H1 (cell line): ENCODE data around the gene SPPL2A. TPM values are rescaled to one million over a fixed set of nuclear protein-coding genes. Genes with fewer than 3 reads are reported as not detected.
A peak's percentile ranks its signal among the peaks of the same experiment; 100 is the strongest.

Experiments used
- CTCF ChIA-PET: fragments of 300-600 bp; sonication (Branson Sonifier 250); formaldehyde crosslinking; loops from one replicate; lab custom pipeline; 2021; ENCODE audit not compliant: partially characterized antibody; lab: Charles Lee
- POLR2A ChIA-PET: fragments of 300-600 bp; sonication (Branson Sonifier 250); formaldehyde crosslinking; loops from one replicate; lab custom pipeline; 2021; ENCODE audit warnings: inconsistent platforms; ENCODE audit not compliant: partially characterized antibody; lab: Charles Lee
- DNase-seq, 2 experiments: peaks; one replicate each; pipeline versions ENCODE4 v3.0.0 to v3.0.0-alpha.2; 2010 to 2022; ENCODE audit warnings: low spot score in 2 of 2, low read depth in 1 of 2, mixed read lengths in 1 of 2
- FAIRE-seq: peaks from 2 replicates; lab custom pipeline; 2011; peaks lifted over from hg19 to GRCh38; lab: Jason Lieb, UNC
- H2AFZ ChIP-seq: 2 replicates; pipeline ENCODE4 v1.8.1; 2012; ENCODE audit warnings: low read length, inconsistent platforms
- H2AK5ac ChIP-seq: 2 replicates; pipeline ENCODE4 v1.6.1; 2013; ENCODE audit warnings: low read depth, low read length
- H2BK120ac ChIP-seq: replicated peaks from 2 replicates; pipeline ENCODE3; 2013; ENCODE audit warnings: low read depth, low read length, inconsistent platforms
- H2BK12ac ChIP-seq: 2 replicates; pipeline ENCODE4 v1.6.1; 2013; ENCODE audit warnings: low read depth, low read length
- H2BK15ac ChIP-seq: 2 replicates; pipeline ENCODE4 v1.6.1; 2013; ENCODE audit warnings: low read length
- H2BK20ac ChIP-seq: 2 replicates; pipeline ENCODE4 v1.6.1; 2013; ENCODE audit warnings: low read length
- H2BK5ac ChIP-seq: 2 replicates; pipeline ENCODE4 v1.6.1; 2013; ENCODE audit warnings: low read depth, low read length
- H3K14ac ChIP-seq: 2 replicates; pipeline ENCODE4 v1.6.1; 2013; ENCODE audit warnings: inconsistent platforms; ENCODE audit not compliant: insufficient read length
- H3K18ac ChIP-seq: 2 replicates; pipeline ENCODE4 v1.6.1; 2013; ENCODE audit warnings: low read length; ENCODE audit errors: extremely low read depth
- H3K23ac ChIP-seq: 2 replicates; pipeline ENCODE4 v1.6.1; 2013; ENCODE audit warnings: inconsistent platforms; ENCODE audit not compliant: insufficient read length
- H3K23me2 ChIP-seq: 2 replicates; pipeline ENCODE4 v1.6.1; 2013; ENCODE audit warnings: low read depth, low read length
- H3K27ac ChIP-seq: 2 replicates; pipeline ENCODE4 v1.6.1; 2011; ENCODE audit warnings: low read depth, low read length, inconsistent platforms
- H3K27me3 ChIP-seq, 4 experiments: replicated peaks in 1 of 4; 1 replicate in 1 of 4; 2 replicates in 3 of 4; pipeline versions ENCODE4 v1.6.1 to v1.8.1; 2011 to 2013; ENCODE audit warnings: low read length in 3 of 4, mild to moderate bottlenecking in 3 of 4, inconsistent platforms in 2 of 4, mixed read lengths in 2 of 4, moderate library complexity in 1 of 4; ENCODE audit not compliant: control insufficient read depth in 3 of 4, insufficient read depth in 3 of 4; ENCODE audit errors: extremely low read depth in 1 of 4
- H3K36me3 ChIP-seq, 4 experiments: 2 replicates each; pipeline versions ENCODE4 v1.6.1 to v1.8.1; 2011 to 2013; ENCODE audit warnings: mild to moderate bottlenecking in 4 of 4, low read length in 3 of 4, moderate library complexity in 2 of 4, control low read depth in 1 of 4, inconsistent platforms in 1 of 4; ENCODE audit not compliant: insufficient read depth in 4 of 4, control insufficient read depth in 2 of 4
- H3K4ac ChIP-seq: replicated peaks from 2 replicates; pipeline ENCODE3; 2013; ENCODE audit warnings: low read length, low read depth, mixed read lengths, inconsistent platforms; ENCODE audit not compliant: insufficient read length
- H3K4me1 ChIP-seq, 4 experiments: replicated peaks in 1 of 4; 1 replicate in 1 of 4; 2 replicates in 3 of 4; pipeline versions ENCODE4 v1.6.1 to v1.8.1; 2011 to 2013; ENCODE audit warnings: low read length in 3 of 4, inconsistent platforms in 2 of 4, mixed read lengths in 1 of 4; ENCODE audit not compliant: insufficient read depth in 4 of 4, control insufficient read depth in 3 of 4
- H3K4me2 ChIP-seq, 2 experiments: 2 replicates each; pipeline versions ENCODE4 v1.6.1 to v1.8.1; 2011 to 2013; ENCODE audit warnings: low read depth in 2 of 2, low read length in 2 of 2, control low read depth in 1 of 2, inconsistent platforms in 1 of 2, mild to moderate bottlenecking in 1 of 2; ENCODE audit not compliant: insufficient read depth in 1 of 2
- H3K4me3 ChIP-seq, 4 experiments: fragments of 200-600, 300-600 bp in 1 of 4; sonication (generic), shearing (Covaris generic), sonication (Bioruptor Twin) in 1 of 4; 2 replicates each; pipeline versions ENCODE4 v1.5.1 to v1.8.1; 2011 to 2016; ENCODE audit warnings: low read length in 4 of 4, low read depth in 3 of 4, control low read depth in 2 of 4, inconsistent platforms in 2 of 4, mild to moderate bottlenecking in 2 of 4, mixed read lengths in 1 of 4, moderate library complexity in 1 of 4; ENCODE audit not compliant: insufficient read depth in 2 of 4; ENCODE audit errors: extremely low read depth in 1 of 4
- H3K56ac ChIP-seq: replicated peaks from 2 replicates; pipeline ENCODE3; 2013; ENCODE audit warnings: low read depth, mild to moderate bottlenecking, mixed read lengths, low read length, inconsistent platforms; ENCODE audit not compliant: insufficient read length
- H3K79me1 ChIP-seq: 2 replicates; pipeline ENCODE4 v1.6.1; 2013; ENCODE audit warnings: low read depth, low read length, control low read depth
- H3K79me2 ChIP-seq, 2 experiments: 2 replicates each; pipeline versions ENCODE4 v1.6.1 to v1.8.1; 2012 to 2013; ENCODE audit warnings: low read length in 2 of 2, mild to moderate bottlenecking in 2 of 2, inconsistent platforms in 1 of 2; ENCODE audit not compliant: insufficient read depth in 2 of 2, control insufficient read depth in 1 of 2
- H3K9ac ChIP-seq, 4 experiments: replicated peaks in 1 of 4; 1 replicate in 1 of 4; 2 replicates in 3 of 4; pipeline versions ENCODE4 v1.6.1 to v1.8.1; 2011 to 2013; ENCODE audit warnings: low read depth in 3 of 4, low read length in 3 of 4, control low read depth in 2 of 4, mild to moderate bottlenecking in 2 of 4, moderate library complexity in 2 of 4, inconsistent platforms in 1 of 4; ENCODE audit errors: extremely low read depth in 1 of 4
- H3K9me3 ChIP-seq, 2 experiments: 2 replicates each; pipeline versions ENCODE4 v1.6.1 to v1.8.1; 2012 to 2013; ENCODE audit warnings: mild to moderate bottlenecking in 2 of 2, moderate library complexity in 2 of 2, control low read depth in 1 of 2, inconsistent platforms in 1 of 2, low read depth in 1 of 2, low read length in 1 of 2, mixed read lengths in 1 of 2; ENCODE audit not compliant: insufficient read depth in 2 of 2
- H4K20me1 ChIP-seq, 2 experiments: replicated peaks in 1 of 2; 2 replicates each; pipeline versions ENCODE3 to v1.8.1; 2011 to 2013; ENCODE audit warnings: inconsistent platforms in 2 of 2, low read length in 2 of 2, mild to moderate bottlenecking in 1 of 2; ENCODE audit not compliant: insufficient read depth in 2 of 2, control insufficient read depth in 1 of 2
- H4K5ac ChIP-seq: 2 replicates; pipeline ENCODE4 v1.6.1; 2013; ENCODE audit warnings: low read length, low read depth, mixed read lengths, inconsistent platforms; ENCODE audit not compliant: insufficient read length
- H4K8ac ChIP-seq: 2 replicates; pipeline ENCODE4 v1.8.0; 2013; ENCODE audit warnings: mild to moderate bottlenecking, moderate library complexity, low read length, inconsistent platforms; ENCODE audit not compliant: insufficient read depth; ENCODE audit errors: extremely low read depth
- H4K91ac ChIP-seq: replicated peaks from 2 replicates; pipeline ENCODE3; 2013; ENCODE audit warnings: low read length, mixed read lengths, inconsistent platforms; ENCODE audit not compliant: insufficient read length
- ATF3 ChIP-seq: IDR thresholded peaks from 2 replicates; pipeline ENCODE4 v1.6.1; 2011; ENCODE audit warnings: low read depth, mild to moderate bottlenecking, low read length; ENCODE audit not compliant: insufficient read depth
- E2F6 ChIP-seq: IDR thresholded peaks from 2 replicates; pipeline ENCODE4 v1.6.1; 2012; ENCODE audit warnings: inconsistent platforms
- HDAC2 ChIP-seq, 2 experiments: fragments of 300-600 bp in 1 of 2; sonication (generic) in 1 of 2; IDR thresholded peaks; 2 replicates each; pipeline ENCODE4 v1.6.1; 2011 to 2012; ENCODE audit warnings: low read depth in 2 of 2, low read length in 2 of 2, mild to moderate bottlenecking in 2 of 2, moderate library complexity in 2 of 2, borderline replicate concordance in 1 of 2, inconsistent platforms in 1 of 2
- MAX ChIP-seq: IDR thresholded peaks from 2 replicates; pipeline ENCODE4 v1.6.1; 2012; ENCODE audit warnings: inconsistent platforms
- POLR2A ChIP-seq, 2 experiments: IDR thresholded peaks; 1 replicate in 1 of 2; 2 replicates in 1 of 2; pipeline ENCODE4 v1.6.1; 2011; ENCODE audit warnings: low read depth in 2 of 2, low read length in 2 of 2, mild to moderate bottlenecking in 2 of 2; ENCODE audit errors: control extremely low read depth in 1 of 2
- POLR2AphosphoS5 ChIP-seq: IDR thresholded peaks from 2 replicates; pipeline ENCODE4 v1.6.1; 2011; ENCODE audit warnings: low read depth, low read length
- RBBP5 ChIP-seq: IDR thresholded peaks from 2 replicates; pipeline ENCODE4 v1.7.1; 2012; ENCODE audit warnings: low read depth, mild to moderate bottlenecking, inconsistent platforms, low read length, moderate library complexity, borderline replicate concordance
- TCF12 ChIP-seq: IDR thresholded peaks from 2 replicates; pipeline ENCODE4 v1.6.1; 2011; ENCODE audit warnings: low read depth, mild to moderate bottlenecking, low read length
- WGBS, 2 experiments: shearing (Covaris generic) in 1 of 2; methylation state at CpG; one replicate each; pipeline versions ENCODE4 v1.1.6 to v1.1.7; 2013 to 2015; ENCODE audit warnings: low lambda C conversion rate in 2 of 2, mixed read lengths in 2 of 2, inconsistent platforms in 1 of 2, low coverage in 1 of 2, missing lambda C conversion rate in 1 of 2; ENCODE audit not compliant: insufficient replicate concordance in 2 of 2, insufficient coverage in 1 of 2, insufficient read length in 1 of 2; ENCODE audit errors: extremely low coverage in 1 of 2, missing lambda C conversion rate in 1 of 2; 5-methylcytosine and 5-hydroxymethylcytosine counted together
- polyA plus RNA-seq, 7 experiments: library from polyadenylated mRNA; depleted of rRNA in 3 of 7; stranded (reverse) in 5 of 7; unstranded in 2 of 7; fragments of >200 nt in 5 of 7; fragments of 200-250 nt in 2 of 7; gene quantifications; 1 replicate in 5 of 7; 2 replicates in 1 of 7; 4 replicates in 1 of 7; pipeline versions ENCODE4 v1.2.1 to v1.2.3, GENCODE V29; 2011 to 2013; ENCODE audit warnings: missing spikeins in 2 of 7, mixed read lengths in 2 of 7
- total RNA-seq: library from RNA; stranded (reverse); fragmentation: NEBNext Ultra II Directional; extraction: Animal tissue kit (Norgen Biotek cat#: 25700); gene quantifications from 2 replicates; pipeline ENCODE4 v1.2.1, GENCODE V29; 2021

Gene SPPL2A
- total and polyA plus RNA-seq, 2 of the 8 experiments (the other 6 are each of a cell fraction or from before 2014, with no cell fraction given) = 15.6 to 52.9 TPM

GRCh38 chr15:50685976-50686468 lies 79.5 kb downstream of the SPPL2A start:
- H3K36me3 ChIP-seq = no peaks in the 10 kb centered on the region; a peak in 1 of 8 replicates
- H3K23ac ChIP-seq = no peak overlapping the region
- H3K14ac ChIP-seq = no peak overlapping the region
- peak overlapping the region; percentile 75 for H3K56ac ChIP-seq
- peak overlapping the region; percentile 53 for H2BK120ac ChIP-seq
- no peak for TF ChIP-seq TCF12
- no peak for TF ChIP-seq ATF3
- peak in 1 of 2 experiments; percentile 23; a peak in 1 of 4 replicates for TF ChIP-seq HDAC2 (IDR thresholded peaks at IDR 0.05; ENCODE audit: borderline replicate concordance in 1 of 2, low read depth in 2 of 2, low read length in 2 of 2)
- peak; percentile 48 for TF ChIP-seq MAX
- 0 out of 2 replicates have a peak, but pooled peaks have one; percentile 61 for TF ChIP-seq POLR2AphosphoS5
- 0 out of 2 replicates have a peak, but pooled peaks have one; percentile 15 for TF ChIP-seq RBBP5
- peak; percentile 58; the same call in 1 of the 2 replicates for TF ChIP-seq E2F6
- TF ChIP-seq POLR2A (IDR thresholded peaks at IDR 0.05; ENCODE audit: control extremely low read depth in 1 of 2, low read depth in 2 of 2, low read length in 2 of 2) = peak in 1 of 2 experiments; percentile 25; a peak in 1 of 3 replicates
- peak overlapping the region; percentile 50 for H4K5ac ChIP-seq
- H3K9me3 ChIP-seq = no peaks in the 10 kb centered on the region
- H3K4me3 ChIP-seq = peak overlapping the region; percentile 84 to 95 (median 88)
- H3K4ac ChIP-seq = peak overlapping the region; percentile 44
- WGBS, 2 experiments = 3% methylated on average over 30 of the region's 30 CpGs; no CpG with 5 or more reads in 1 of the 2 experiments
- POLR2A ChIA-PET = interaction anchor here (0.6 to 2.3 kb wide), 7 partner anchors 9 to 331 kb away, joined by 3 to 7 read pairs (median 5); partner anchors contain the start of gene GABPB1
- DNase-seq = peak; percentile 17 to 72
- H4K91ac ChIP-seq = peak overlapping the region; percentile 64
- H2AK5ac ChIP-seq = no peak overlapping the region
- peaks cover 0 to 50% of the 10 kb centered on the region in 2 experiments; a peak in 3 of 4 replicates for H3K79me2 ChIP-seq
- peaks cover 0 to 4% (median 2%) of the 10 kb centered on the region in 4 experiments; a peak in 2 of 7 replicates for H3K4me1 ChIP-seq
- H3K18ac ChIP-seq = peak overlapping the region; percentile 78
- CTCF ChIA-PET = interaction anchor here (1.5 to 2.8 kb wide), 3 partner anchors 11 to 190 kb away, joined by 3 to 14 read pairs (median 5); no protein-coding TSS in a partner anchor
- H2BK15ac ChIP-seq = no peak overlapping the region
- peak overlapping the region; percentile 8; the same call in 1 of the 2 replicates for H2AFZ ChIP-seq
- peak overlapping the region; percentile 67; the same call in 1 of the 2 replicates for H3K27ac ChIP-seq
- peaks cover 10% of the 10 kb centered on the region for H3K23me2 ChIP-seq
- no peak for FAIRE-seq
- H2BK5ac ChIP-seq = peak overlapping the region; percentile 71; the same call in 1 of the 2 replicates
- H2BK12ac ChIP-seq = no peak overlapping the region; the same call in 1 of the 2 replicates
- no peaks in the 10 kb centered on the region for H4K20me1 ChIP-seq
- H3K4me2 ChIP-seq = peak overlapping the region; percentile 81 to 86
- no peaks in the 10 kb centered on the region for H3K27me3 ChIP-seq
- no peaks in the 10 kb centered on the region; the same call in 1 of the 2 replicates for H3K79me1 ChIP-seq
- peak overlapping the region; percentile 98; the same call in 1 of the 2 replicates for H4K8ac ChIP-seq
- H2BK20ac ChIP-seq = no peak overlapping the region
- H3K9ac ChIP-seq = peak overlapping the region; percentile 83 to 91 (median 84)
